ENCODE data around the gene ZNF17. TPM values are rescaled to one million over a fixed set of nuclear protein-coding genes. Genes with fewer than 3 reads are reported as not detected.

Gene ZNF17
- polyA plus RNA-seq, 3 donors: 1.4 to 3.3 (median 2.3) TPM

GRCh38 chr19:57395710-57396109 is 15.3 kb upstream of the ZNF17 start:
- peaks cover 6% of the 10 kb centered on the region for H3K4me1 Mint-ChIP-seq
- Histone ChIP-seq H3K9me3 (replicated peaks in 1 of 2; ENCODE audit: control insufficient read depth in 1 of 2, insufficient read depth in 1 of 2, low read length in 2 of 2) (peaks cover 52 to 69% of the 10 kb centered on the region in 2 donors), H3K4me3 (replicated peaks in 1 of 3; ENCODE audit: low read depth in 2 of 3, low read length in 3 of 3) (no peak overlapping the region), H3K4me1 (ENCODE audit: control insufficient read depth in 1 of 2, insufficient read depth in 2 of 2, low read length in 2 of 2) (peaks cover under 1 to 4% of the 10 kb centered on the region in 2 donors), H3K36me3 (replicated peaks in 1 of 2; ENCODE audit: control insufficient read depth in 1 of 2, insufficient read depth in 2 of 2, low read length in 2 of 2) (peaks cover 40 to 71% of the 10 kb centered on the region in 2 donors), H3K27me3 (ENCODE audit: control insufficient read depth in 2 of 2, insufficient read depth in 2 of 2, low read length in 2 of 2) (no peaks in the 10 kb centered on the region), H3K27ac (ENCODE audit: low read depth in 1 of 2, low read length in 2 of 2) (no peak overlapping the region), H3K9ac (ENCODE audit: insufficient read depth, low read length, poor library complexity, severe bottlenecking) (no peak overlapping the region), H2AFZ (ENCODE audit: insufficient read depth, low read depth, low read length, poor library complexity, severe bottlenecking) (no peak overlapping the region), H3K79me2 (ENCODE audit: insufficient read depth, low read length) (peaks cover 24% of the 10 kb centered on the region), H3K4me2 (replicated peaks; ENCODE audit: extremely low read depth, low read length, poor library complexity, severe bottlenecking) (no peak overlapping the region), H4K20me1 (ENCODE audit: insufficient read depth, low read length) (no peaks in the 10 kb centered on the region)
- peaks cover 0 to 4% (median 2%) of the 10 kb centered on the region in 3 donors for H3K27me3 Mint-ChIP-seq (ENCODE audit: low read depth in 3 of 3)
- 97% methylated on average over 4 of the region's 5 CpGs for WGBS (ENCODE audit: insufficient coverage)
- H3K4me3 Mint-ChIP-seq: no peak overlapping the region
- DNase-seq: no peak
- intact Hi-C loops (cut with micrococcal nuclease): no loop called here
- H3K27ac Mint-ChIP-seq: peak overlapping the region in 1 of 7 donors; percentile 17
- peaks cover 64 to 67% of the 10 kb centered on the region in 2 donors for H3K36me3 Mint-ChIP-seq
- peaks cover 47 to 82% (median 62%) of the 10 kb centered on the region in 7 donors for H3K9me3 Mint-ChIP-seq
- TF ChIP-seq CTCF (IDR thresholded peaks at IDR 0.05): no peak

GRCh38 chr19:57398868-57399267 is 12.1 kb upstream of the ZNF17 start:
- Mint-ChIP-seq H3K27ac (no peak overlapping the region), H3K4me3 (no peak overlapping the region), H3K27me3 (ENCODE audit: low read depth in 3 of 3) (peaks cover 0 to 3% (median 2%) of the 10 kb centered on the region in 3 donors), H3K4me1 (no peaks in the 10 kb centered on the region), H3K36me3 (peaks cover 56 to 57% of the 10 kb centered on the region in 2 donors), H3K9me3 (peaks cover 55 to 92% (median 70%) of the 10 kb centered on the region in 7 donors)
- no peak for DNase-seq
- H3K27ac ChIP-seq (ENCODE audit: low read depth in 1 of 2, low read length in 2 of 2): no peak overlapping the region
- H3K9ac ChIP-seq (ENCODE audit: insufficient read depth, low read length, poor library complexity, severe bottlenecking): no peak overlapping the region
- H2AFZ ChIP-seq (ENCODE audit: insufficient read depth, low read depth, low read length, poor library complexity, severe bottlenecking): no peak overlapping the region
- H3K9me3 ChIP-seq (replicated peaks in 1 of 2; ENCODE audit: control insufficient read depth in 1 of 2, insufficient read depth in 1 of 2, low read length in 2 of 2): peaks cover 68 to 76% of the 10 kb centered on the region in 2 donors
- intact Hi-C loops (cut with micrococcal nuclease): no loop called here
- no peaks in the 10 kb centered on the region for H4K20me1 ChIP-seq (ENCODE audit: insufficient read depth, low read length)
- peaks cover 35 to 63% of the 10 kb centered on the region in 2 donors for H3K36me3 ChIP-seq (replicated peaks in 1 of 2; ENCODE audit: control insufficient read depth in 1 of 2, insufficient read depth in 2 of 2, low read length in 2 of 2)
- no peak for TF ChIP-seq CTCF (IDR thresholded peaks at IDR 0.05)
- H3K4me1 ChIP-seq (ENCODE audit: control insufficient read depth in 1 of 2, insufficient read depth in 2 of 2, low read length in 2 of 2): no peaks in the 10 kb centered on the region
- WGBS (ENCODE audit: insufficient coverage): no CpG with 5 or more reads among the region's 5 CpGs
- no peaks in the 10 kb centered on the region for H3K27me3 ChIP-seq (ENCODE audit: control insufficient read depth in 2 of 2, insufficient read depth in 2 of 2, low read length in 2 of 2)
- H3K4me2 ChIP-seq (replicated peaks; ENCODE audit: extremely low read depth, low read length, poor library complexity, severe bottlenecking): no peak overlapping the region
- H3K79me2 ChIP-seq (ENCODE audit: insufficient read depth, low read length): peaks cover 3% of the 10 kb centered on the region
- no peak overlapping the region for H3K4me3 ChIP-seq (replicated peaks in 1 of 3; ENCODE audit: low read depth in 2 of 3, low read length in 3 of 3)
